GM13976 (cell line): Measurements from ENCODE around the gene SIGLEC1.

Experiments
- DNase-seq: peaks from one replicate; pipeline ENCODE4 v3.0.0; 2012; ENCODE audit warnings: low spot score
- in situ Hi-C: fragments of 300-500 bp; cut with MboI; formaldehyde crosslinking; loops from one replicate; pipeline ENCODE4 v1.12.0; 2022; ENCODE audit warnings: low sequenced_read_pairs, mixed read lengths, inconsistent platforms; ENCODE audit not compliant: unreplicated experiment
- TF ChIP-seq, protein P1 (sequence below): IDR thresholded peaks from 2 replicates; pipeline ENCODE4 v1.5.1; 2012; ENCODE audit warnings: borderline replicate concordance, mild to moderate bottlenecking; ENCODE audit not compliant: insufficient read depth; ENCODE audit errors: extremely low read depth, missing control alignments, control extremely low read depth

The SIGLEC1 gene

DNA sequence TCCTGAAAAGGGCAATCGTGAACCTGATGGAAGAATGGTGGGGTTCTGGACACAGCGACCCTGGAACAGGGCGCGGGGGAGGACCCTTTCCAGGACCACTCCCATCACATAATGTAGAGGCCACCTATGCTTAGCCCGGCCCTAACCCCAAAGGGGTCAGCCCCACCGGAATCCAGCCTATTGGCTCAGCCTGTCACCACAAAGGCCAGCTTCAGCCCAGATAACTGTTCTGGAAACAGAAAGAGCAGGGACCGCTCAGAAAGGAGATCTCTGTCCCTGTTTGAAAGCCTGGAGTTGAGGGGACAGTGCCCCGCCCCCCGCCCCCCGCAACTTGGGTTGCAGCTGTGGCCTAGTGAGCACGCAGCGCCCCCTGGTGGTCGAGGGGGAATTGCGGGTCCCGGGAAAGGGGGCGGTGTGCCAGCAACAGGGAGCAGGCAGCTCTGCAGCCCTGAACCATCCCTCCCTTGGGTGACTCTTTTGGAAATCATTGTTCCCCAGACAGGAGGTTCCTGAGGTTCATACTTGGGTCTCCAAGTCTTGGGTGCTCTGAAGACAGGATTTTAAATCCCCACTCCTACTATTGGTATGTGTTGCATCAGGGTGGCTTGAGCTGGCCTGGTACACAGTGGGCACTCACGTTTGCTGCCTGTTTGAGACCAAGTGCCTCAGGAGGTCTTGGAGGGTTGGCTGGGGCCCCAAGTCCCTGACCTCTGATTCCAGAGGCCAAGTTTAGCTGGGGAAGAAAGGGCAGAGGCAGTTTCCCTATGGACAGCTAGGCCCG lies 1.5 kb downstream of the SIGLEC1 start:
- peak; percentile 92 for DNase-seq
- in situ Hi-C loops: no loop called here
- TF ChIP-seq, protein P1, sequence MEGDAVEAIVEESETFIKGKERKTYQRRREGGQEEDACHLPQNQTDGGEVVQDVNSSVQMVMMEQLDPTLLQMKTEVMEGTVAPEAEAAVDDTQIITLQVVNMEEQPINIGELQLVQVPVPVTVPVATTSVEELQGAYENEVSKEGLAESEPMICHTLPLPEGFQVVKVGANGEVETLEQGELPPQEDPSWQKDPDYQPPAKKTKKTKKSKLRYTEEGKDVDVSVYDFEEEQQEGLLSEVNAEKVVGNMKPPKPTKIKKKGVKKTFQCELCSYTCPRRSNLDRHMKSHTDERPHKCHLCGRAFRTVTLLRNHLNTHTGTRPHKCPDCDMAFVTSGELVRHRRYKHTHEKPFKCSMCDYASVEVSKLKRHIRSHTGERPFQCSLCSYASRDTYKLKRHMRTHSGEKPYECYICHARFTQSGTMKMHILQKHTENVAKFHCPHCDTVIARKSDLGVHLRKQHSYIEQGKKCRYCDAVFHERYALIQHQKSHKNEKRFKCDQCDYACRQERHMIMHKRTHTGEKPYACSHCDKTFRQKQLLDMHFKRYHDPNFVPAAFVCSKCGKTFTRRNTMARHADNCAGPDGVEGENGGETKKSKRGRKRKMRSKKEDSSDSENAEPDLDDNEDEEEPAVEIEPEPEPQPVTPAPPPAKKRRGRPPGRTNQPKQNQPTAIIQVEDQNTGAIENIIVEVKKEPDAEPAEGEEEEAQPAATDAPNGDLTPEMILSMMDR: peak; percentile 95

DNA sequence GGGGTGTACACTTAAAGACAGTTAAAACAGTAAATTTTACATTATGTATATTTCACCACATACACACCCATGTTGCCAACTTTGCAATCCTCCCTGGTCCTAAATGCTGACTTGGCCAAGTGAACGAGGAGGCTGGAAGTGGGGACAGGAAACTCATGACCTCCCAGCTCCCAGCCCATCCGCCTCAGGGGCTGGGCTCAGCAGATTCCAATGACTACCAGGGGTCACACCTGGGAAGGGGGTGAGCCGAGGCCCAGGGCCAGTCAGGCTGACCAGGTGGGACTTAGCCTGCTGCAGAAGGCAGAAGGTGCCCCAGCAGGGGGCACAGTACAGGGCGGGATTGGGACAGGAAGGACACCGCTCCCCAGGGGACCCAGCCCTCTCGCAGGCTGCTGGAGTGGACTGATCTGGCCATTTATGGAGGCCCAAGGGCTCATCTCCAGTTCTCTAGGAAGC lies 2.4 kb downstream of the SIGLEC1 start:
- in situ Hi-C loops: no loop called here
- TF ChIP-seq, protein P1: no peak
- no peak for DNase-seq

DNA sequence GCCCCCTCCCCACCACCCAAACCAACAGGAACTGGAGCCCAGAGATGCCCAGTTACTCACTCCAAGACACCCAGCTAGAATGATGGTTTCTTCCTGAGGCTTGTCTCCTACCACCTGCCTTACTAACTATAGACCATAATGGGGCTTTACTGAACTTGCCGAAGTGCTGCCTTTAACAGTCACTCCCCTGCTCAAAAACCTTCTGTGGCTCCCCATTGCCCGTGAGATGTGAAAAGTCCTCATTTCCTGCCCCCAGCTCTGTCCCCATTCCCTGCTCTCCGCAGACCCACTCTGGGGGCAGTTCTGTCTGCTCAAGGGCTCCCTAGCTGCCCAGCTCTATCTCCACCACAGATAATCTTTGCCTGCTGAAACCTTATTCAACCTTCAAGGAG lies 4.9 kb downstream of the SIGLEC1 start:
- in situ Hi-C loops: no loop called here
- DNase-seq: no peak
- TF ChIP-seq, protein P1: no peak

DNA sequence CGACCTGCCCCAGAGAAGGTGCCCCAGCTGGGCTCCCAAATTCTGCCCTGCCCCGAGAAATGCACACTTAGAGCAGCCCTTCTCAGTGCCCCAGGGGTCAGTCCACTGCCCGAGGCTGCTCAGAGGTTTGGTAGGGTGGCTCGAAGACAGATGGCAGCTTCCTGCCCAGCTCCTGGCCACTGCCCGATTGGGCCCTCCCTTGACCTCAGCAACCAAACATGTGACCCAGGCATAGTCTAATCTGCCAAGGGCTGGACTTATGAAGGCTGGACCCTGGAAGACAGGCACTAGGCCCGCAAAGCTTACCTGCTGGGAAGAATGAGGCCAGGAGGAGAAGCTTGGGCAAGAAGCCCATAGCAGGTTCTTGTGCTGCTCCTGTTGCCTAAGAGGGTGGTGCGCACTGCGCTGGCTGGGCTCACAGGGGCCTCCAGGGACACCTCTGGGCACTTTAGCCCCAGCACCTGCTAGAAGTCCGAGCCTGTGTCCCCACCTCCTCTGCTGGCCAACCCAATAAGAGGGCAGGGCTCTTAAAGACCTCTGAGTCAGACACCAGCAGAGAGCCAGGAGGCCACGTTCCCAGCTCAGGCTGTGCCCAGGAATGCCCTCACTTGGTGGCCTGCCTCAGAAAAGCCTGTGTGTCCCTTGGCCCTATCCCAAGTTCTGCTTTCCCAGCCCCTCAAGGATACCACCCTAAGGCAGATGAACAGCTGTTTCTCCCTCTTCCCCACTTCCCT lies 5.5 kb downstream of the SIGLEC1 start:
- DNase-seq: no peak

DNA sequence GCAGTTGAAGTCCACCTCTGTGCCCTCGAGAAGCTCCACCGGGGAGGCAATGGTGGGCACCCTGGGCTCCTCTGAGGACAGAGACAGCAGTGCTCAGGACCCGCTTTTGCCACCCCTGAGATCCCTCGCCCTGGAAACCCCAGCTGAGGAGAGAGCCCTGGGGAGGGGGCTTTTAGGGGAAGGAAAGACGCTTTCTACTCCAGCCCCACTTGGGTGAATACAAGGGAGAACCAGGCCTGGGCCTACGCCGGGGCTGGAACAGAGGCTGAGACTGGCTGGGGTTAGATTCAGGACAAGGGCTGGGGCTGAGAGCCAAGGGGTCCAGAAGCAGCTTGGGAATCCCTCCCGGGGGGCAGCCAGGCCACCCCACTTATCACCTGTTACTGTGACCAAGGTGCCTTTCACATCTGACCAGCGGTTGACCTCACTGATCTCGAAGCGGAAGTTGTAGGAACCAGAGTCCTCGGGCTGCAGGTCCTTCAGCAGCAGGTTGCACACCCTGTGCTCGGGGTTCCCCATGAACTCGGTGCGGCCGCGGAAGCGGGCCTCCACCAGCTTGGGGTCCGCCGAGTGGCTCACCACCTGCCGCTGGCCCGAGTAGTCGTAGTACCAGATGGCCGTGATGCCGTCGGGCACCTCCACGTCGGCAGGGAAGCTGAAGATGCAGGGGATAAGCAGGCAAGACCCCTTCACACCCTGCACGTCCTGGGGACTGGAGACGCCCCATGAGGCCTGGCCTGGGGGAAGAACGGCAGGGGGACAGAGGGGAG lies 6.2 kb downstream of the SIGLEC1 start:
- DNase-seq: no peak
- in situ Hi-C loops: no loop called here
- TF ChIP-seq, protein P1: no peak

More for the DNA sequence above, 5.5 kb downstream of the SIGLEC1 start:
- TF ChIP-seq, protein P1: no peak
- in situ Hi-C loops: no loop called here

DNA sequence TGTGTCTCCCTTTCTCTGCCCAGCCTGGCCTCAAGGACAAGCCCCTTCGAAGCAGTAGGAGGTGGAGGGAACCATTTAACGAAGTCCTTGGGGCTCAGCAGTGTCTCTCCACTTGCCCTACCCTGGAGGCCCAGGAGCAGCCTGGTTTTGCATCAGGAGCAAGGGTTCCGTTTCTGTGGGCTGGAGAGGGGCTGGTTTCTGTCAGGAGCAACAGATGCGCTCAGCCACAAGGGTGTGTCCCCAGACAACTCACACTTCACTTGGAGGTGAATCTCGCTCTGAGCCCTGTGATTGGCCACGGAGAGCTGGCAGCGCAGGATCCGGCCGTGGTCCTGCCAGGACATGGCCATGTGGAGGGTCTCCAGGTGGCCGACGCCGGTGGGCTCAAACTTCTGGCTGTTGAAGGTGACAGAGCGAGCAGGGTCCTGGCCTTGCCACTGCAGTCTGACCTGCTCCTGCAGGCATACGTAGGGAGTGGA lies 6.9 kb downstream of the SIGLEC1 start:
- no peak for DNase-seq
- in situ Hi-C loops: no loop called here
- TF ChIP-seq, protein P1: no peak
